Activated CD4-positive, alpha-beta T cell treated with anti-CD3 and anti-CD28 coated beads, Interleukin-2, amount 50 U/mL, for 1 hour (primary cell): ENCODE data around the gene TRAPPC11.

Experiments
- DNase-seq: peaks from one replicate; pipeline ENCODE4 v3.0.0-alpha.2; 2020

TRAPPC11 gene

DNA sequence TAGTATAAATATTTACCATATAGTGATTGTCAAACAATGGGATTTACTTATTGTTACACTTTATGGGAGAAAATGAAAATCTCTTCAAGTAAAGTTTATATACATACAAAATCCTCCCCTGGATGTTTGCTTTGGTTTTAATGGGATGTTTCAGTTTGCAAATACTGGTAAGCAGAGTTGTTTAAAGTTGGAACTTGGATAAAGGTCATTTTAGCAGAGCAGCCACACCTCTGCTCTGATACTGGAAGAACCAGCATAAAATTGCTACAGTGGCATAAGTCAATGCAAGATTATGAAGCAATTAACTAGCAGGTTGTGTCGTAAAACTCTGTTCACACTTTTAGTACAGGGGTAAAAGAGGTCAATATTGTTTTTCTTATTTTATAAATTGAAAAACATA lies 101.2 kb downstream of the TRAPPC11 start:
- no peak for DNase-seq
